AG20443 (cell line): Measurements from ENCODE around the gene KRTCAP2.
"Not testable (repeated sequence)": the region's sequence is repeated elsewhere in the genome, so short reads cannot be mapped to it uniquely, and the experiment has no call there.

Source experiments
- DNase-seq: peaks from one replicate; pipeline ENCODE4 v3.0.0; 2012; ENCODE audit warnings: low spot score, mixed read lengths

The KRTCAP2 gene

GRCh38 chr1:155172732-155173477 lies at the start of gene KRTCAP2:
KRTCAP2 (minus strand) TSS chr1:155173304; CDS start chr1:155173224, 80 bp downstream.
- peak; percentile 99 for DNase-seq

- not testable (repeated sequence) for DNase-seq
Observed at GRCh38 chr1:155220211-155220965, 47.3 kb upstream of the KRTCAP2 start.

DNA sequence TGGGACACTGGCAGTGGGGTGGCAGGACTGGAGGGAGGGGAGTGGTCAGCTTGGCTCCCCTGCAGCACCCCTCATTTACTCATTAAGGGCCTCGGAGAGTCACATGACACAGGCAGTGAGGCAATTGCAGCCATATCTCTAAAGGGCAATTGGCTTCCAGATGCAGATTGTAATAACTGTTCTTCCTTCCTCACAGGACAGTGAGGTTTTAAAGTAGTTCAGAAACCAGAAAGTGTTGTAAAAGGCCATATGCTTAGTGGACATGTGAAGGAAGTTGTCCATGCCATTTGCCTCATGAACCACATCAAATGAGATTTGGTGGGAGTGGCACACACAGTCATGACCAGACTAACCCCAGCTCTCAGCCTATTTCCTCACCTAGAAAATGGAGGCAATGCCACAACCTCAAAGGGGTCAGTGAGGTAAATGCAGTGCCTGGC lies 46.5 kb upstream of the KRTCAP2 start:
- DNase-seq, result no peak

- peak; percentile 52 for DNase-seq
Observed at GRCh38 chr1:155218854-155219591, 45.9 kb upstream of the KRTCAP2 start.

- not testable (repeated sequence) for DNase-seq
Observed at GRCh38 chr1:155214702-155215101, 41.6 kb upstream of the KRTCAP2 start.

GRCh38 chr1:155212051-155212440 lies 38.9 kb upstream of the KRTCAP2 start:
- DNase-seq, result not testable (repeated sequence)

- not testable (repeated sequence) for DNase-seq
Observed at GRCh38 chr1:155211381-155212050, 38.4 kb upstream of the KRTCAP2 start.

DNA sequence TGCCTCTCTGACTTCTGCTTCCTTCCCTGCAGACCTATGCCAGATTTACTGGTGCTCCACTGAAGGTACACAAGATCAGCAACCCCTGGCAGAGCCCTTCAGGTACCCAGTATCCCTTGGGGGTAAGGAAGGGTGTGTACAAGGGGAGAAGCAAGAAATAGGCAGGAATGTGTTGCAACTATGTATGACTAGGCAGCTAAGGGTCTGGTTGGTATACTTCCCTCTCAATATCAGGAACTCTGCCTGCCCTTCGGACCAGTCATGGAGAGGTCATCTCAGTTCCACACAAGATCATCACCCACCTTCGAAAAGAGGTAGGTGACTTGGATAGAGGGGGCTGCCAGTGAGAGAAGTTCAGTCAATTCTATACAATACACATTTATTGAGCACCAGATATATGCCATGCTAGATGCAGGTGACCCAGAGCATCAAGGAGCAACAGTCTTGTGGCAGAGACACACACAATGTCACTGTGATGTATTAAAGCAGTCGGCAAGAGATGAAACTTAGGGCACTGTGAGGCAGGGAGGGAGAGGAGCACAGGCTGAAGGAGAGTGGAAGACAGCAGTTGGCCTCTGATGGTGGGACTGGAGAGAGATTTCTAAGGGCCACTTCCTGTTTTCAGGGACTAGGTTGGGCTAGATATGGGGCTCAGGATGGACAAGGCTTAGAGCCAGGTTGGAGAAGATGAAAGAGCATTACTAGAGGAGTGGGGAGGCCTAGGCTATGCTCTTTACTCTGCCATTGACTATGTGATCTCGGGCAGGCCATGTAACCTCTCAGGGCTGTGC lies 37.4 kb upstream of the KRTCAP2 start:
- no peak for DNase-seq

GRCh38 chr1:155209312-155209721 lies 36.2 kb upstream of the KRTCAP2 start:
- DNase-seq, result peak; percentile 3

DNA sequence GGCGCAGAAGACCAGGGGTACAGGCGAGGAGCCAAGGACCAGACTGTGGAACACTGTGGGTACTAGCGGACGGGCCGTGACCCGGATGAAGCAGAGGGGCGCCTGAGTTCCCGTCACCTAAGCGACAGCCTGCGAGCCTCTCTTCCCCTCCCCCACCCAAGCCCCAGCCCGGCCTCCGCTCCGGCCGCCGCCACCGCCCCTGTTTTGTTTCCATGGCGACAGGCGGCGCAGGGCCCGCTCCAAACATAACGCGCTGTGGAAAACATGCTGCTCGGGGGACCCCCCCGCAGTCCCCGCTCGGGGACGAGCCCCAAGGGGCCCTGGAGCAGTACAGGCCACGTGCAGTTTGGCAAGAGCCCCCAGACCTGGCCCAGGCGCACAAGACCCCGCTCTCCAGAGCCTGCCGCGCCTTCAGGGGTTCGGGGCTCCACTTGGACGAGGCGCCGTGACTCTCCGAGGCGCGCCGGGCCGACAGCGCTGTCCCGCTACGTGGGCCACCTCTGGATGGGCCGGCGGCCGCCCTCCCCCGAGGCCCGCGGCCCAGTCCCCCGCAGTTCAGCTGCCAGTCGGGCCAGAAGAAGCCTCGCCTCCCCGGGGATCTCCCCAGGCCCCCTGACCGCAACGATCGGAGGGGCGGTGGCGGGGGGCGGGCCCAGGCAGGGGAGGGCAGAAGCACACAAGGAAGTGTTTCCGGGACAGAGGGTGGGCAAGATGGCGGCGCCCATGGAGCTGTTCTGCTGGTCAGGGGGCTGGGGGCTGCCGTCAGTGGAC lies 35.6 kb upstream of the KRTCAP2 start, which contains the start of gene MTX1:
TSS of gene MTX1 (plus strand) at position 155 of the 771 bp plus-strand sequence. CDS start at position 265, 110 bp downstream.
- DNase-seq, result peak; percentile 94

GRCh38 chr1:155207806-155208540 lies 34.9 kb upstream of the KRTCAP2 start, which contains the start of gene THBS3:
THBS3 (minus strand) TSS chr1:155207897; CDS start chr1:155207876, 21 bp downstream.
- peak; percentile 49 for DNase-seq

- peak; percentile 73 for DNase-seq
Observed at GRCh38 chr1:155206891-155207805, 34.0 kb upstream of the KRTCAP2 start.

DNA sequence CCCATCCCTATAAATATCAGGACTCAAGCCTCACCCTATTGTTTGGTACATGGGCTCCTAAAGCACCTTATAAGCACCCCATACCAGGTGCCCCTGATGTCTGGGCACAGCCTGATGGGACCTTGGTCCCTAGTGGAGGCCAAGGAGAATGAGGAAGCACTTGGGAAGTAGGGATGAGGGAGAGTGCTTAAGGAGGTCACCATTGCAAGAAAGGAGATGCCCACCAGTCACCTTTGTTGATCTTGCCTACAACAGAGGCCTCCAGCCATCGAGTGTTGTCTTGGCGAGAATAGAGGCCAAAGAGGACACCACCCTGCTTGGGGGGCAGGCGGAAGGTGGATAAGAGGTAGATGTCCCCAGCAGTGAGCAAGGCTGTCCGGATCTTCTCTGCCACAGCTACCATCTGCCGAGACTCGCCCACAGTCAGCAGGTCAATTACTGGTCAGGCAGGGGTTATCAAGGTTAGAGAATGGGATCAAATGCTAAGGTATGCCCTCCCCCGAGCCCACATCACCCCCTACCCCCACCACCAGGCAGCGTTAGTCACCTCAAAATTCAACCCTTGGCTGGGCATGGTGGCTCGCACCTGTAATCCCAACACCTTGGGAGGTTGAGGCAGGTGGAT lies 33.0 kb upstream of the KRTCAP2 start:
- DNase-seq, result no peak

DNA sequence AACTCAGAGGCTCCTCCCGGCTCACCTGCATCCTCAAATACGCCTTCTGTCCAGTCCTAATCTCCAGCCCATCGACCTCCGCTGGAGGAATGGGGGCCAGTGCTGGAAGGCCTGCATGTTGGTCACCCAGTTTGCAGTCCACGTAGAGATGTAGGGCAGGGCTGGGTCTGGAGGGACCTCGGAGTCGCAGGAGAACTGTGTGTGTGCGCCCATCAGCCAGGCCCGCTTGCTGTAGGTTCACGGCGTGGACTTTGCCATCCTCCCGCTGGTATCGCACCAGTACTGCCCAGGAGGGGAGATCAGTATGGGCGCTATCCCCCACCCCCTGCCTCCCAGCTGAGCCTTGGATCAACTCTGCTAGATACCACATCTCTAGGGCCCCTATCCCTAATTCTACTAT lies 31.9 kb upstream of the KRTCAP2 start:
- no peak for DNase-seq

GRCh38 chr1:155202731-155203515 lies 29.8 kb upstream of the KRTCAP2 start:
- no peak for DNase-seq

- DNase-seq, result no peak
Observed at GRCh38 chr1:155202198-155202597, 29.1 kb upstream of the KRTCAP2 start.

DNA sequence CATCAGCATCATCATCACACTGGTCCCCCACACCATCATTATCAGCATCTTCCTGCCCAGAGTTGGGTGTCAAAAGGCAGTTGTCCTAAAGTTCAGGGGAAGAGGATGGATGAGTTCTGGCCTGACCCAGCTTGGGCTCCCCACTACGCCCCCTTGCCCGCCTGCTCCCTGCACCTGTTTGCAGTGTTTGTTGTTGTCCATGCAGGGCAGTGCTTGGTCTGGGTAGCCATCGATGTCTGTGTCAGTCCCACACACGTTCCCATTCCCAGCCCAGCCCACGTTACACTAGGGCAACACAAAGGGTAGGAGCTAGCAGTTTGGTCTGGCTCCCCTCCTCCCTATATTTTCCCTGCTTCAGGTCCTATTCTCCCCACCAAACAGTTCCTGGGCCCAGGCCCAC lies 27.8 kb upstream of the KRTCAP2 start:
- DNase-seq, result no peak
